Measurements from ENCODE around the gene RBFOX2.

Gene RBFOX2

GRCh38 chr22:35690001-35690400 lies 338.6 kb downstream of the RBFOX2 start:
- no peak for DNase-seq (ENCODE audit: low read depth)

GRCh38 chr22:35688913-35689675 lies 339.5 kb downstream of the RBFOX2 start:
- no peak for DNase-seq (ENCODE audit: low read depth)

Data from stimulated activated CD8-positive, alpha-beta memory T cell treated with anti-CD3 and anti-CD28 coated beads, Interleukin-12 subunit alpha, Interleukin-12 subunit beta, amount 100 ng/mL, for 4 hours (primary cell).